Trophoblast cell (in vitro differentiated cells and primary cell): ENCODE results near the gene ELP4.
"Not testable (repeated sequence)": the region's sequence is repeated elsewhere in the genome, so short reads cannot be mapped to it uniquely, and the experiment has no call there.

Experiments
- DNase-seq, 2 donors: peaks; one replicate each; pipeline ENCODE4 v3.0.0-alpha.2; 2016
- H2AFZ ChIP-seq: 2 replicates; pipeline ENCODE4 v1.6.1; 2013; ENCODE audit warnings: low read length, moderate library complexity, mild to moderate bottlenecking; ENCODE audit not compliant: insufficient read depth, poor library complexity
- H2AK5ac ChIP-seq: 2 replicates; pipeline ENCODE4 v1.6.1; 2013; ENCODE audit warnings: mild to moderate bottlenecking, low read length
- H2BK120ac ChIP-seq: 2 replicates; pipeline ENCODE4 v1.6.1; 2013; ENCODE audit warnings: low read length, mild to moderate bottlenecking, moderate library complexity; ENCODE audit not compliant: insufficient read depth, poor library complexity
- H2BK12ac ChIP-seq: 2 replicates; pipeline ENCODE4 v1.6.1; 2013; ENCODE audit warnings: mild to moderate bottlenecking, low read length, moderate library complexity
- H2BK5ac ChIP-seq: 2 replicates; pipeline ENCODE4 v1.6.1; 2013; ENCODE audit warnings: low read length, low read depth, moderate library complexity, mild to moderate bottlenecking; ENCODE audit not compliant: poor library complexity
- H3K14ac ChIP-seq: 2 replicates; pipeline ENCODE4 v1.6.1; 2013; ENCODE audit warnings: mild to moderate bottlenecking, low read length
- H3K18ac ChIP-seq: 2 replicates; pipeline ENCODE4 v1.6.1; 2013; ENCODE audit warnings: mild to moderate bottlenecking, low read length
- H3K23ac ChIP-seq: 2 replicates; pipeline ENCODE4 v1.6.1; 2013; ENCODE audit warnings: low read length
- H3K27ac ChIP-seq: 2 replicates; pipeline ENCODE4 v1.5.1; 2013; ENCODE audit warnings: low read depth, mild to moderate bottlenecking, inconsistent platforms, low read length, moderate library complexity
- H3K27me3 ChIP-seq: 2 replicates; pipeline ENCODE4 v1.6.1; 2013; ENCODE audit warnings: inconsistent platforms, mild to moderate bottlenecking, low read length, moderate library complexity; ENCODE audit not compliant: insufficient read depth
- H3K36me3 ChIP-seq, 2 experiments: 1 replicate in 1 of 2; 2 replicates in 1 of 2; pipeline ENCODE4 v1.6.1; 2013; ENCODE audit warnings: low read length in 2 of 2, mild to moderate bottlenecking in 2 of 2, moderate library complexity in 1 of 2; ENCODE audit not compliant: insufficient read depth in 2 of 2, control insufficient read depth in 1 of 2
- H3K4ac ChIP-seq: 2 replicates; pipeline ENCODE4 v1.6.1; 2013; ENCODE audit warnings: low read depth, mild to moderate bottlenecking, low read length, moderate library complexity
- H3K4me1 ChIP-seq, 2 experiments: 1 replicate in 1 of 2; 2 replicates in 1 of 2; pipeline ENCODE4 v1.6.1; 2013; ENCODE audit warnings: low read length in 2 of 2, mild to moderate bottlenecking in 2 of 2, moderate library complexity in 1 of 2; ENCODE audit not compliant: insufficient read depth in 2 of 2, control insufficient read depth in 1 of 2
- H3K4me2 ChIP-seq: 2 replicates; pipeline ENCODE4 v1.6.1; 2013; ENCODE audit warnings: inconsistent platforms, mild to moderate bottlenecking, low read length, moderate library complexity
- H3K4me3 ChIP-seq: 2 replicates; pipeline ENCODE4 v1.5.1; 2013; ENCODE audit warnings: mild to moderate bottlenecking, low read depth, low read length, inconsistent platforms
- H3K79me1 ChIP-seq: one replicate; pipeline ENCODE4 v1.6.1; 2013; ENCODE audit warnings: low read length
- H3K79me2 ChIP-seq: 2 replicates; pipeline ENCODE4 v1.6.1; 2013; ENCODE audit warnings: low read length, mild to moderate bottlenecking; ENCODE audit not compliant: control insufficient read depth, insufficient read depth, poor library complexity
- H3K9ac ChIP-seq: 2 replicates; pipeline ENCODE4 v1.6.1; 2013; ENCODE audit warnings: mild to moderate bottlenecking, low read length
- H3K9me3 ChIP-seq: 2 replicates; pipeline ENCODE4 v1.6.1; 2013; ENCODE audit warnings: low read depth, mild to moderate bottlenecking, control low read depth, inconsistent platforms, low read length; ENCODE audit not compliant: insufficient read depth
- H4K12ac ChIP-seq: 2 replicates; pipeline ENCODE4 v1.6.1; 2013; ENCODE audit warnings: low read depth, mild to moderate bottlenecking, low read length, moderate library complexity
- H4K8ac ChIP-seq: 2 replicates; pipeline ENCODE4 v1.6.1; 2013; ENCODE audit warnings: low read depth, mild to moderate bottlenecking, low read length, moderate library complexity
- H4K91ac ChIP-seq: one replicate; pipeline ENCODE4 v1.6.1; 2013; ENCODE audit warnings: low read depth, mild to moderate bottlenecking, low read length, moderate library complexity
- WGBS: extraction: QIAGEN DNeasy Blood & Tissue Kit; methylation state at CpG from one replicate; pipeline ENCODE4 v1.1.7; 2013; ENCODE audit warnings: missing lambda C conversion rate; ENCODE audit not compliant: insufficient read length, insufficient coverage; ENCODE audit errors: extremely low coverage; 5-methylcytosine and 5-hydroxymethylcytosine counted together

The ELP4 gene

DNA sequence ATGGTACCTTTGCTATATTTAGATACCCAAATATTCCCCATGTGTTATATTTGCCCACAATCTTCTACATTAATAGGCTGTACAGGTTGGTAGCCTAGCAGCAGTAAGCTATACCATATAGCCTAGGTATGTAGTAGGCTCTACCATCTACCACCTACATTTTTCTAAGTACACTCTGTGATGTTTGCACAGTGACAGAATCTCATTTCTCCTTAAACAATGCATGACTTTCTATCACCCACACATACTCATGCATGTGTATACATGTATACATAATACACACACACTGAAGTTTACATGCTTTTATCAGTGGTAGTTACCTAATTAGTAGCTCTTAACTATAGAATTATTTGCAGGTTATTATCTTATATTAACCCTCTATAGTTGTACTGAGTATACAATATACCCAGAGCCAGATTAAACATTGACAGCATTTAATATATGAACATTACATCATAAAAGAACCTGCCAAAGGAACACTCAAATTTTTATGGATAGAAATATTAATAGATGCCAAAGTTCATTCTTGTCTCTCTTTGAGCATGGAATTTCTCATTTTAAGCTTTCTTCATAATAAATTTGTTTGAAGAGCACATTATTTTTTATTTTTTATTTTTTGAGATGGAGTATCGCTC, 51.4 kb downstream of the ELP4 start:
- H3K4me3 ChIP-seq = no peak overlapping the region
- no peak overlapping the region for H4K12ac ChIP-seq
- H3K27ac ChIP-seq = no peak overlapping the region
- H4K8ac ChIP-seq = no peak overlapping the region
- H2BK12ac ChIP-seq = no peak overlapping the region
- H3K4me2 ChIP-seq = no peak overlapping the region
- H3K27me3 ChIP-seq = no peaks in the 10 kb centered on the region
- no peak for DNase-seq
- H3K9ac ChIP-seq = no peak overlapping the region
- no peak overlapping the region for H2AK5ac ChIP-seq
- no CpG with 5 or more reads among the region's 1 CpG for WGBS
- no peaks in the 10 kb centered on the region for H3K36me3 ChIP-seq
- no peaks in the 10 kb centered on the region for H3K9me3 ChIP-seq
- no peaks in the 10 kb centered on the region for H3K79me1 ChIP-seq
- H3K4me1 ChIP-seq = no peaks in the 10 kb centered on the region
- no peaks in the 10 kb centered on the region for H3K79me2 ChIP-seq
- no peak overlapping the region for H3K23ac ChIP-seq
- no peak overlapping the region for H3K14ac ChIP-seq
- H2BK5ac ChIP-seq = no peak overlapping the region
- H4K91ac ChIP-seq = no peak overlapping the region
- H3K18ac ChIP-seq = no peak overlapping the region
- H2BK120ac ChIP-seq = no peak overlapping the region
- no peak overlapping the region for H2AFZ ChIP-seq
- H3K4ac ChIP-seq = no peak overlapping the region

DNA sequence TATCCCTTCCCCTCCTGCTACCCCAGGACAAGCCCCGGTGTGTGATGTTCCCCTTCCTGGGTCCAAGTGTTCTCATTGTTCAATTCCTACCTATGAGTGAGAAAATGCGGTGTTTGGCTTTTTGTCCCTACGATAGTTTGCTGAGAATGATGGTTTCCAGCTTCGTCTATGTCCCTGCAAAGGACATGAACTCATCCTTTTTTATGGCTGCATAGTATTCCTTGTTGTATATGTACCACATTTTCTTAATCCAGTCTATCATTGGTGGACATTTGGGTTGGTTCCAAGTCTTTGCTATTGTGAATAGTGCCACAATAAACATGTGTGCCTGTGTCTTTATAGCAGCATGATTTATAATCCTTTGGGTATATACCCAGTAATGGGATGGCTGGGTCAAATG, 55.0 kb downstream of the ELP4 start:
- not testable (repeated sequence) for H3K4me2 ChIP-seq, H3K18ac ChIP-seq, H3K4me1 ChIP-seq, H4K12ac ChIP-seq, H3K4ac ChIP-seq, DNase-seq, H3K9ac ChIP-seq, H3K9me3 ChIP-seq, H3K79me2 ChIP-seq, H3K27ac ChIP-seq, H4K8ac ChIP-seq, H3K36me3 ChIP-seq, H3K14ac ChIP-seq, H2AK5ac ChIP-seq, H3K23ac ChIP-seq, H2BK12ac ChIP-seq, H2BK5ac ChIP-seq, H2BK120ac ChIP-seq, H3K79me1 ChIP-seq, H4K91ac ChIP-seq, H2AFZ ChIP-seq, H3K27me3 ChIP-seq, H3K4me3 ChIP-seq
- no CpG with 5 or more reads among the region's 4 CpGs for whole genome bisulfite sequencing

DNA sequence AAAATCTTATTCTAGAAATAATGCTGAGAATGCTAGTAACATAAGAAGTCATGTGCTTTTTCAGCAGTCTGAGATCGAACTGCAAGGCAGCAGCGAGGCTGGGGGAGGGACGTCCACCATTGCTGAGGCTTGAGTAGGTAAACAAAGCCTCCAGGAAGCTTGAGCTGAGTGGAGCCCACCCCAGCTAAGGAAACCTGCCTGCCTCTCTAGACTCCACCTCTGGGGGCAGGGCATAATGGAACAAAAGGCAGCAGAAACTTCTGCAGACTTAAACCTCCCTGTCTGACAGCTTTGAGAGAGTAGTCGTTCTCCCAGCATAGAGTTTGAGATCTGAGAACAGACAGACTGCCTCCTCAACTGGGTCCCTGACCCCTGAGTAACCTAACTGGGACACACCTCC, 64.6 kb downstream of the ELP4 start:
- not testable (repeated sequence) for H3K9ac ChIP-seq, H2BK5ac ChIP-seq, H3K79me2 ChIP-seq, H3K79me1 ChIP-seq, H3K4me3 ChIP-seq, H3K27me3 ChIP-seq, H3K27ac ChIP-seq, H2AK5ac ChIP-seq, H4K91ac ChIP-seq, H3K36me3 ChIP-seq, H3K18ac ChIP-seq, H4K12ac ChIP-seq, H3K4ac ChIP-seq, H2BK12ac ChIP-seq, H2AFZ ChIP-seq, H3K4me1 ChIP-seq, H3K23ac ChIP-seq, H3K4me2 ChIP-seq, H4K8ac ChIP-seq, H2BK120ac ChIP-seq, H3K9me3 ChIP-seq, DNase-seq, H3K14ac ChIP-seq
- WGBS = no CpG with 5 or more reads among the region's 4 CpGs

DNA sequence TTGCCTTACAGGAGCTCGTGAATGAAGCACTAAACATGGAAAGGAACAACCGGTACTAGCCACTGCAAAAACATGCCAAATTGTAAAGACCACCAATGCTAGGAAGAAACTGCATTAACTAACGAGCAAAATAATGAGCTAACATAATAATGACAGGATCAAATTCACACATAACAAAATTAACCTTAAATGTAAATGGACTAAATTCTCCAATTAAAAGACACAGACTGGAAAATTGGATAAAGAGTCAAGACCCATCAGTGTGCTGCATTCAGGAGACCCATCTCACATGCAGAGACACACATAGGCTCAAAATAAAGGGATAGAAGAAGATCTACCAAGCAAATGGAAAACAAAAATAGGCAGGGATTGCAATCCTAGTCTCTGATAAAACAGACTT, 66.2 kb downstream of the ELP4 start:
- H3K79me1 ChIP-seq, H2BK120ac ChIP-seq, H3K4ac ChIP-seq, H3K79me2 ChIP-seq, DNase-seq, H2BK12ac ChIP-seq, H3K9ac ChIP-seq, H3K27me3 ChIP-seq, H3K4me2 ChIP-seq, H3K36me3 ChIP-seq, H3K18ac ChIP-seq, H2AFZ ChIP-seq, H3K14ac ChIP-seq, H2BK5ac ChIP-seq, H2AK5ac ChIP-seq, H4K8ac ChIP-seq, H3K4me3 ChIP-seq, H4K12ac ChIP-seq, H4K91ac ChIP-seq, H3K4me1 ChIP-seq, H3K9me3 ChIP-seq, H3K23ac ChIP-seq, H3K27ac ChIP-seq: not testable (repeated sequence)
- WGBS = no CpG with 5 or more reads among the region's 3 CpGs
